HepG2 (cell line): Measurements from ENCODE around the gene CEP76. TPM values are rescaled to one million over a fixed set of nuclear protein-coding genes. Genes with fewer than 3 reads are reported as not detected.

Experiments
- CEBPG ChIP-seq: IDR thresholded peaks from 2 replicates; pipeline ENCODE4 v1.6.1; 2016
- EHMT2 ChIP-seq: fragments of 200-600 bp; sonication (generic); IDR thresholded peaks from 2 replicates; pipeline ENCODE4 v1.7.0; 2017; ENCODE audit warnings: antibody characterized with exemption, low read depth, low read length, borderline replicate concordance
- KDM2A ChIP-seq: sonication (generic); formaldehyde crosslinking; IDR thresholded peaks from 2 replicates; pipeline ENCODE4 v1.4.0; 2020; ENCODE audit warnings: low read depth, missing genetic modification reagents, borderline replicate concordance
- NR2F6 ChIP-seq, 2 experiments: IDR thresholded peaks; 2 replicates each; pipeline ENCODE4 v1.6.1; 2016; ENCODE audit warnings: antibody characterized with exemption in 1 of 2, mild to moderate bottlenecking in 1 of 2
- REPIN1 ChIP-seq: sonication (generic); formaldehyde crosslinking; IDR thresholded peaks from 2 replicates; pipeline ENCODE4 v1.8.0; 2022; ENCODE audit warnings: missing genetic modification reagents, low read depth, mild to moderate bottlenecking, borderline replicate concordance
- SNAPC4 ChIP-seq: sonication (generic); formaldehyde crosslinking; IDR thresholded peaks from 2 replicates; pipeline ENCODE4 v1.4.0; 2020; ENCODE audit warnings: mild to moderate bottlenecking, missing genetic modification reagents
- SOX6 ChIP-seq, 2 experiments: fragments of 450-650 bp in 1 of 2; sonication (generic) in 1 of 2; formaldehyde crosslinking in 1 of 2; IDR thresholded peaks; 2 replicates each; pipeline versions ENCODE4 v1.4.0 to v1.6.1; 2017 to 2020; ENCODE audit warnings: antibody characterized with exemption in 1 of 2, mild to moderate bottlenecking in 1 of 2, missing genetic modification reagents in 1 of 2
- ZIK1 ChIP-seq: sonication (generic); formaldehyde crosslinking; IDR thresholded peaks from 2 replicates; pipeline ENCODE4 v1.5.0; 2020; ENCODE audit warnings: mild to moderate bottlenecking, low read depth, missing genetic modification reagents, borderline replicate concordance
- ZNF20 ChIP-seq: sonication (generic); formaldehyde crosslinking; IDR thresholded peaks from 2 replicates; pipeline ENCODE4 v1.4.0; 2020; ENCODE audit warnings: mild to moderate bottlenecking, moderate library complexity, missing genetic modification reagents
- ZNF549 ChIP-seq: sonication (generic); formaldehyde crosslinking; IDR thresholded peaks from 2 replicates; pipeline ENCODE4 v1.5.0; 2020; ENCODE audit warnings: missing genetic modification reagents
- ZNF605 ChIP-seq: sonication (generic); formaldehyde crosslinking; IDR thresholded peaks from 2 replicates; pipeline ENCODE4 v1.8.0; 2022; ENCODE audit warnings: mild to moderate bottlenecking, missing genetic modification reagents
- ZNF619 ChIP-seq: sonication (generic); formaldehyde crosslinking; IDR thresholded peaks from 2 replicates; pipeline ENCODE4 v1.4.0; 2020; ENCODE audit warnings: mild to moderate bottlenecking, missing genetic modification reagents
- ZNF629 ChIP-seq: sonication (generic); formaldehyde crosslinking; conservative IDR thresholded peaks from 2 replicates; pipeline ENCODE4 v1.5.0; 2020; ENCODE audit warnings: missing genetic modification reagents
- polyA plus RNA-seq, 8 experiments: library from polyadenylated mRNA; depleted of rRNA in 3 of 8; stranded (reverse) in 7 of 8; unstranded in 1 of 8; fragments of >200 nt; fragmentation: Illumina TruSeq in 4 of 8; extraction: Trizol in 4 of 8; gene quantifications; 2 replicates each; pipeline versions ENCODE4 v1.2.1 to v1.2.3, GENCODE V29; 2011 to 2016; ENCODE audit warnings: low read depth in 4 of 8, missing spikeins in 1 of 8, mixed read lengths in 1 of 8; ENCODE audit not compliant: insufficient read depth in 1 of 8
- total RNA-seq, 5 experiments: library from RNA; depleted of rRNA; stranded (reverse); fragments of >200 nt; fragmentation: Illumina TruSeq; extraction: Trizol; gene quantifications; 2 replicates each; pipeline ENCODE4 v1.2.3, GENCODE V29; 2016; ENCODE audit warnings: low read depth in 1 of 5
- TF ChIP-seq, protein P1 (sequence below): sonication (generic); formaldehyde crosslinking; IDR thresholded peaks from 2 replicates; pipeline ENCODE4 v1.4.0; 2020; ENCODE audit warnings: missing genetic modification reagents, borderline replicate concordance
- TF ChIP-seq, protein P2 (sequence below): sonication (generic); formaldehyde crosslinking; IDR thresholded peaks from 2 replicates; pipeline ENCODE4 v1.4.0; 2020; ENCODE audit warnings: mild to moderate bottlenecking, missing genetic modification reagents
- TF ChIP-seq, protein P3 (sequence below): sonication (generic); formaldehyde crosslinking; IDR thresholded peaks from 2 replicates; pipeline ENCODE4 v1.4.0; 2020; ENCODE audit warnings: missing genetic modification reagents
- TF ChIP-seq, protein P4 (sequence below): sonication (generic); formaldehyde crosslinking; IDR thresholded peaks from 2 replicates; pipeline ENCODE4 v1.5.0; 2020; ENCODE audit warnings: mild to moderate bottlenecking, missing genetic modification reagents

Gene CEP76
- total and polyA plus RNA-seq, 2 of the 13 experiments (the other 11 are each of a cell fraction or from before 2014, with no cell fraction given) = 13.9 to 15.1 TPM

GRCh38 chr18:12726774-12727550, 24.4 kb upstream of the CEP76 start (continued):
- TF ChIP-seq SNAPC4 = no peak
- TF ChIP-seq ZIK1 = no peak
- TF ChIP-seq KDM2A = 0 out of 2 replicates have a peak, but pooled peaks have one; percentile 35
- TF ChIP-seq REPIN1 (CRISPR knock-in tag) = no peak
- TF ChIP-seq CEBPG = peak; percentile 55; the same call in 1 of the 2 replicates
- TF ChIP-seq ZNF619 (CRISPR knock-in tag) = no peak
- TF ChIP-seq ZNF629 (CRISPR knock-in tag) = no peak
- no peak for TF ChIP-seq ZNF20 (CRISPR knock-in tag)
- TF ChIP-seq SOX6 (IDR thresholded peaks at IDR 0.05) = no peak
- peak; percentile 37; the same call in 1 of the 2 replicates for TF ChIP-seq SOX6 (CRISPR knock-in tag; IDR thresholded peaks at IDR 0.05)
- TF ChIP-seq, protein P1, sequence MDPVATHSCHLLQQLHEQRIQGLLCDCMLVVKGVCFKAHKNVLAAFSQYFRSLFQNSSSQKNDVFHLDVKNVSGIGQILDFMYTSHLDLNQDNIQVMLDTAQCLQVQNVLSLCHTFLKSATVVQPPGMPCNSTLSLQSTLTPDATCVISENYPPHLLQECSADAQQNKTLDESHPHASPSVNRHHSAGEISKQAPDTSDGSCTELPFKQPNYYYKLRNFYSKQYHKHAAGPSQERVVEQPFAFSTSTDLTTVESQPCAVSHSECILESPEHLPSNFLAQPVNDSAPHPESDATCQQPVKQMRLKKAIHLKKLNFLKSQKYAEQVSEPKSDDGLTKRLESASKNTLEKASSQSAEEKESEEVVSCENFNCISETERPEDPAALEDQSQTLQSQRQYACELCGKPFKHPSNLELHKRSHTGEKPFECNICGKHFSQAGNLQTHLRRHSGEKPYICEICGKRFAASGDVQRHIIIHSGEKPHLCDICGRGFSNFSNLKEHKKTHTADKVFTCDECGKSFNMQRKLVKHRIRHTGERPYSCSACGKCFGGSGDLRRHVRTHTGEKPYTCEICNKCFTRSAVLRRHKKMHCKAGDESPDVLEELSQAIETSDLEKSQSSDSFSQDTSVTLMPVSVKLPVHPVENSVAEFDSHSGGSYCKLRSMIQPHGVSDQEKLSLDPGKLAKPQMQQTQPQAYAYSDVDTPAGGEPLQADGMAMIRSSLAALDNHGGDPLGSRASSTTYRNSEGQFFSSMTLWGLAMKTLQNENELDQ = no peak
- no peak for TF ChIP-seq ZNF605 (CRISPR knock-in tag)
- no peak for TF ChIP-seq ZNF549 (CRISPR knock-in tag)
- TF ChIP-seq EHMT2 = no peak
- TF ChIP-seq, protein P2, sequence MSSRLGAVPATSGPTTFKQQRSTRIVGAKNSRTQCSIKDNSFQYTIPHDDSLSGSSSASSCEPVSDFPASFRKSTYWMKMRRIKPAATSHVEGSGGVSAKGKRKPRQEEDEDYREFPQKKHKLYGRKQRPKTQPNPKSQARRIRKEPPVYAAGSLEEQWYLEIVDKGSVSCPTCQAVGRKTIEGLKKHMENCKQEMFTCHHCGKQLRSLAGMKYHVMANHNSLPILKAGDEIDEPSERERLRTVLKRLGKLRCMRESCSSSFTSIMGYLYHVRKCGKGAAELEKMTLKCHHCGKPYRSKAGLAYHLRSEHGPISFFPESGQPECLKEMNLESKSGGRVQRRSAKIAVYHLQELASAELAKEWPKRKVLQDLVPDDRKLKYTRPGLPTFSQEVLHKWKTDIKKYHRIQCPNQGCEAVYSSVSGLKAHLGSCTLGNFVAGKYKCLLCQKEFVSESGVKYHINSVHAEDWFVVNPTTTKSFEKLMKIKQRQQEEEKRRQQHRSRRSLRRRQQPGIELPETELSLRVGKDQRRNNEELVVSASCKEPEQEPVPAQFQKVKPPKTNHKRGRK (CRISPR knock-in tag) = no peak
- TF ChIP-seq NR2F6 (IDR thresholded peaks at IDR 0.05) = peak; percentile 51
- peak; percentile 50; the same call in 1 of the 2 replicates for TF ChIP-seq NR2F6 (CRISPR knock-in tag; IDR thresholded peaks at IDR 0.05)
- TF ChIP-seq, protein P3, sequence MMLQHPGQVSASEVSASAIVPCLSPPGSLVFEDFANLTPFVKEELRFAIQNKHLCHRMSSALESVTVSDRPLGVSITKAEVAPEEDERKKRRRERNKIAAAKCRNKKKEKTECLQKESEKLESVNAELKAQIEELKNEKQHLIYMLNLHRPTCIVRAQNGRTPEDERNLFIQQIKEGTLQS (CRISPR knock-in tag) = no peak
- TF ChIP-seq, protein P4, sequence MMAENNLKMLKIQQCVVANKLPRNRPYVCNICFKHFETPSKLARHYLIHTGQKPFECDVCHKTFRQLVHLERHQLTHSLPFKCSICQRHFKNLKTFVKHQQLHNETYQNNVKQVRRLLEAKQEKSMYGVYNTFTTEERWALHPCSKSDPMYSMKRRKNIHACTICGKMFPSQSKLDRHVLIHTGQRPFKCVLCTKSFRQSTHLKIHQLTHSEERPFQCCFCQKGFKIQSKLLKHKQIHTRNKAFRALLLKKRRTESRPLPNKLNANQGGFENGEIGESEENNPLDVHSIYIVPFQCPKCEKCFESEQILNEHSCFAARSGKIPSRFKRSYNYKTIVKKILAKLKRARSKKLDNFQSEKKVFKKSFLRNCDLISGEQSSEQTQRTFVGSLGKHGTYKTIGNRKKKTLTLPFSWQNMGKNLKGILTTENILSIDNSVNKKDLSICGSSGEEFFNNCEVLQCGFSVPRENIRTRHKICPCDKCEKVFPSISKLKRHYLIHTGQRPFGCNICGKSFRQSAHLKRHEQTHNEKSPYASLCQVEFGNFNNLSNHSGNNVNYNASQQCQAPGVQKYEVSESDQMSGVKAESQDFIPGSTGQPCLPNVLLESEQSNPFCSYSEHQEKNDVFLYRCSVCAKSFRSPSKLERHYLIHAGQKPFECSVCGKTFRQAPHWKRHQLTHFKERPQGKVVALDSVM (CRISPR knock-in tag) = peak; percentile 86
